NCI-H524 (cell line): ENCODE measurements around the gene DGCR6L.
"Not testable (repeated sequence)": the region's sequence is repeated elsewhere in the genome, so short reads cannot be mapped to it uniquely, and the experiment has no call there.

ENCODE experiments used
- DNase-seq, 2 experiments: peaks; one replicate each; lab custom pipeline; 2025; lab: John Stamatoyannopoulos, UW

The DGCR6L gene

GRCh38 chr22:20319745-20320658 lies at the start of gene DGCR6L:
DGCR6L (minus strand) TSS chr22:20320060; CDS start chr22:20319988, 72 bp downstream.
- DNase-seq, result peak; percentile 76 to 93

GRCh38 chr22:20368875-20369274 lies 49.0 kb upstream of the DGCR6L start:
- DNase-seq, result not testable (repeated sequence)

GRCh38 chr22:20366841-20367240 lies 47.0 kb upstream of the DGCR6L start:
- DNase-seq, result not testable (repeated sequence)

DNA sequence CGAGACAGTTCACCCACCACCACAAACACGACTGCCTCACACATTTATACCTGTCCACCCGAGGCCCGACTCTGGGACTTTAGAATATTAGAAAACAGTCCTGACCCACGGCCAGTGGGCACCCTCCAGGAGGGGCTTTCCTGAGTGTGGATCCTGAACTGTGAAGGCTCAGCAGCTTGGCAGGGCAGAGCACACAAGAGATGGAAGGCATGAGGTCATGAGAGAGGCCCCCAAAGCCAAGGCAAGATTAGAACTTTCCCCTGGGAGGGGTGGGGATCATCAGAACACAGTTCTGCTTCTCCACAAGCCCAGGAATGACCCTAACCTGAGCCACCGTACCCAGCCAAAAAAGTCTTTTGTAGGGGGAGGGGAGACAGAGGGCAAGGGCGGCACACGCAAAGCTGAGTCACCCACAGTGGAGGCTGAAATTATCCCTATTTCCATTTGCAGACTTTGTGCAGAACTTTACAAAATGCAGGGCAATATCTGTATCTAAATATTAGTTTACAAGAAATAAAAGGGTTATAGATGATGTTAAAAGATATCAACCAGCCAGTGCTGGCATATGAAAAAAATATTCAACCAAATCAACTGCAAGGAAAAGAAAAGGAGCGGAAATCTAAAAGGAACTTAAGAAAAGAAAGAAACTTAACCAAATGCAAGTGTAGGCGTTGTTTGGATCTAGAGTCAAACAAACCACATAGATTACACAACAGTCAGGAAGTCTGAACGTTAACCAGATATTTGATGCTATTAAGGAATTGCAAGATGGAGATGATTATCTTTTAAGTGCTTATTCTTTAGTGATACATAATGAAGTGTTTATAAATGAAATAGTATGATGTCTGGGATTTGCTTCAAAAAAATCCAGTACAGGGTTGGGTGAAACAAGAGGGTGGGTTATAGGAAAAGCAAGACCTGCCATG lies 44.7 kb upstream of the DGCR6L start:
- DNase-seq, result not testable (repeated sequence)

GRCh38 chr22:20362403-20362802 lies 42.5 kb upstream of the DGCR6L start:
- DNase-seq, result not testable (repeated sequence)

- not testable (repeated sequence) for DNase-seq
These were observed 41.9 kb upstream of the DGCR6L start for GRCh38 chr22:20361752-20362229.

- not testable (repeated sequence) for DNase-seq
These were observed 41.2 kb upstream of the DGCR6L start for GRCh38 chr22:20360866-20361751.

DNA sequence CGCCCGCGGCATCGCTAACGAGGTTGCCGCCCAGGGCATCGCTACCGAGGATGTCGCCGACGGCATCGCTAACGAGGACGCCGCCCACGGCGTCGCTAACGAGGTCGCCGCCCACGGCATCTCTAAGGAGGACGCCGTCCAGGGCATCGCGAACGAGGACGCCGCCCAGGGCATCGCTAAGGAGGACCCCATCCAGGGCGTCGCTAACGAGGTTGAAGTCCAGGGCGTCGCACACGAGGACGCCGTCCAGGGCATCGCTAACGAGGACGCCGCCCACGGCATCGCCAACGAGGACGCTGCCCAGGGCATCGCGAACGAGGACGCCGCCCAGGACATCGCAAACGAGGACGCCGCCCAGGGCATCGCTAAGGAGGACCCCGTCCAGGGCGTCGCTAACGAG lies 40.4 kb upstream of the DGCR6L start:
- not testable (repeated sequence) for DNase-seq

DNA sequence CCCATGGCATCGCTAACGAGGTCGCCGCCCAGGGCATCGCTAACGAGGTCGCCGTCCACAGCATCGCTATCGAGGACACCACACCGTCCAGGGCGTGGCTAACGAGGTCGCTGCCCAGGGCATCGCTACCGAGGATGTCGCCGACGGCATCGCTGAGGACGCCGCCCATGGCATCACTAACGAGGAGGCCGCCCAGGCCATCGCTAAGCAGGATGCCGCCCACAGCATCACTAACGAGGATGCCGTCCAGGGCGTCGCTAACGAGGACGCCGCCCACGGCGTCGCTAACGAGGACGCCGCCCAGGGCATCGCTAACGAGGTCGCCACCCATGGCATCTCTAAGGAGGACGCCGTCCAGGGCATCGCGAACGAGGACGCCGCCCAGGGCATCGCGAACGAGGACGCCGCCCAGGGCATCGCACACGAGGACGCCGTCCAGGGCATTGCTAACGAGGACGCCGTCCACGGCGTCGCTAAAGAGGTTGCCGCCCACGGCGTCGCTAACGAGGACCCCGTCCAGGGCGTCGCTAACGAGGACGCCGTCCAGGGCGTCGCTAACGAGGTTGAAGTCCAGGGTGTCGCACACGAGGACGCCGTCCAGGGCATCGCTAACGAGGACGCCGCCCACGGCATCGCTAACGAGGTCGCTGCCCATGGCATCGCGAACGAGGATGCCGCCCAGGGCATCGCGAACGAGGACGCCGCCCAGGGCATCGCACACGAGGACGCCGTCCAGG lies 38.8 kb upstream of the DGCR6L start:
- DNase-seq, result not testable (repeated sequence)

GRCh38 chr22:20357967-20358366 lies 38.1 kb upstream of the DGCR6L start:
- not testable (repeated sequence) for DNase-seq

- DNase-seq, result not testable (repeated sequence)
These were observed 37.0 kb upstream of the DGCR6L start for GRCh38 chr22:20356906-20357305.

GRCh38 chr22:20355939-20356636 lies 36.2 kb upstream of the DGCR6L start:
- DNase-seq, result not testable (repeated sequence)

DNA sequence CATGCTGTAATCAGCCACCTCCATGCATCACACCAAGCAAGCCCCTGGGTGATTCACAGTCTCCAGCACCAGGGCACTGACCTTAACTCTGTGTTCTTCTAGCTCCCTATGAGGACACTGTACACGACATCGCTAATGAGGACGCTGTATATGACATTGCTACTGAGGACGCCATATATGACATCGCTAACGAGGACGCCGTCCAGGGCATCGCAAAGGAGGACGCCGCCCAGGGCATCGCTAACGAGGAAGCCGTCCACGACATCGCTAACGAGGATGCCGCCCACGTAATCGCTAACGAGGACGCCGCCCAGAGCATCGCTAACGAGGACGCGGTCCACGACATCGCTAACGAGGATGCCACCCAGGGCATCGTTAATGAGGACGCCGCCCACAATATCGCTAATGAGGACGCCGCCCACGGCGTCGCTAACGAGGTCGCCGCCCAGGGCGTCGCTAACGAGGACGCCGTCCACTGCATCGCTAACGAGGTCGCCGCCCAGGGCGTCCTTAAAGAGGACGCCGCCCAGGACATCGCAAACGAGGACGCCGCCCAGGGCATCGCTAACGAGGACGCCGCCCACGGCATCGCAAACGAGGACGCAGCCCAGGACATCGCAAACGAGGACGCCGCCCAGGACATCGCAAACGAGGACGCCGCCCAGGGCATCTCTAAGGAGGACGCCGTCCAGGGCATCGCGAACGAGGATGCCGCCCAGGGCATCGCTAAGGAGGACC lies 34.5 kb upstream of the DGCR6L start:
- DNase-seq, result no peak

GRCh38 chr22:20352536-20352935 lies 32.7 kb upstream of the DGCR6L start:
- not testable (repeated sequence) for DNase-seq

DNA sequence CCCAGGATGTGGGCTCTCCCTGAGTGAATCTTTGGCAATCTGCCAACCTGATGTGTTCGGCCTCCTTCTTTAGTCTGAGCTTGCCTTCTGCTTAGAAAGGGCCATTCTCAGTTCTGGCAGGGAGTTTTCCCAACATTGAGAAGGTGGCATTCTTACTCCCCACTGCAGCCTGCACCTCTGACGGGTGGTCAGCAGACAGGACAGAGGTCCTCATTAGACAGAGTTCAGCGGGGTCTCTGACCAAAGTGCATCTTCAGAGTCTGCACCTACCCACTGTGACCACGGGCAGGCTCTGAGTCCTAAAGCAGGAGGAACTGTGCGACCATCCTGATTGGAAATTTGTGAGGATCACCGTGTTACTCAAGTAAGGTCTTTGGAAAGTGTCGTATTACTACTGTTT lies 26.7 kb upstream of the DGCR6L start:
- not testable (repeated sequence) for DNase-seq

DNA sequence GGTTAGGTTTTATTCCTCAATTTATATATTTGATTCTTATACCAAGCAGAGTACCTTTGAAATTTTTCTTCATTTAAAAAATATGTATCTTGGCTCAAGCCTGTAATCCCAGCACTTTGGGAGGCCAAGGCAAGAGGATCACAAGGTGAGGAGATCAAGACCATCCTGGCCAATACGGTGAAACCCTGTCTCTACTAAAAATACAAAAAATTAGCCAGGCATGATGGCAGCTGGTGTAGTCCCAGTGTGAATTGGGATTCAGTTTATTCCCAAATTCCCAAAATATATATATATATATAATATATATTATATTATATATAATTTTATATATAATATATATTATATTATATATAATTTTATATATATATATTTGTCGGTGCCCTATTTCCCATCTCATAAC lies 18.4 kb upstream of the DGCR6L start:
- DNase-seq, result not testable (repeated sequence)

DNA sequence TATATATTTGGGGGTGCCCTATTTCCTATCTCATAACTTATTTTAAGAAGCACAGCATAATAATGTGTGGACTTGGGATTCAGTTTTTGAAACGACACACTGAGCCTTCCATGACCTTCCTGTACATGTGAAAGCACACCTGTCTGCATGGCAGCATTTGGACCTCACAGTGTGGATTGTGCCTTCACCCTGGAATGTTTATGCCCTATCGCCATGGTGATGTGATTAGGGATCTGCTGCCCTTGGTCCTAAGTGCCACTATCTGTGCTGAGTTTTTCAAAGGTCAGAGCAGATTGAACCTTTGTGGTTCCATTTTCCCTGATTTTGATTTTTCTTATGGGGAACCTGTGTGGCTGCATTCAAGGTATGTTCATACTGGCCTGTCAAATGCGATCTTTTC lies 17.9 kb upstream of the DGCR6L start:
- not testable (repeated sequence) for DNase-seq

GRCh38 chr22:20336561-20336960 lies 16.7 kb upstream of the DGCR6L start:
- DNase-seq, result not testable (repeated sequence)

- not testable (repeated sequence) for DNase-seq
These were observed 8.7 kb upstream of the DGCR6L start for GRCh38 chr22:20328569-20328930.
